Prostate gland (tissue), 2 donors: ENCODE measurements around the gene EHBP1.

Experiments
- CTCF ChIP-seq, 4 experiments: fragments of 200-600 bp in 2 of 4; fragments of 450-650 bp in 2 of 4; sonication (generic) in 2 of 4; IDR thresholded peaks; 1 replicate in 3 of 4; 2 replicates in 1 of 4; pipeline ENCODE4 v1.5.1; 2016 to 2019; ENCODE audit warnings: antibody characterized with exemption in 4 of 4, mild to moderate bottlenecking in 2 of 4, moderate library complexity in 2 of 4
- POLR2AphosphoS5 ChIP-seq: sonication (generic); formaldehyde crosslinking; IDR thresholded peaks from one replicate; pipeline ENCODE4 v1.6.1; 2017; ENCODE audit warnings: antibody characterized with exemption

GRCh38 chr2:63051795-63052333 lies 346.4 kb downstream of the EHBP1 start:
- TF ChIP-seq POLR2AphosphoS5, result no peak
- TF ChIP-seq CTCF (IDR thresholded peaks at IDR 0.05), result no peak
